ENCODE results near the gene PITPNC1. TPM values are rescaled to one million over a fixed set of nuclear protein-coding genes. Genes with fewer than 3 reads are reported as not detected.
"Not testable (repeated sequence)": the region's sequence is repeated elsewhere in the genome, so short reads cannot be mapped to it uniquely, and the experiment has no call there.

PITPNC1 gene
- total RNA-seq, 2 donors from 2014 or later: 73.9 to 81.9 TPM

DNA sequence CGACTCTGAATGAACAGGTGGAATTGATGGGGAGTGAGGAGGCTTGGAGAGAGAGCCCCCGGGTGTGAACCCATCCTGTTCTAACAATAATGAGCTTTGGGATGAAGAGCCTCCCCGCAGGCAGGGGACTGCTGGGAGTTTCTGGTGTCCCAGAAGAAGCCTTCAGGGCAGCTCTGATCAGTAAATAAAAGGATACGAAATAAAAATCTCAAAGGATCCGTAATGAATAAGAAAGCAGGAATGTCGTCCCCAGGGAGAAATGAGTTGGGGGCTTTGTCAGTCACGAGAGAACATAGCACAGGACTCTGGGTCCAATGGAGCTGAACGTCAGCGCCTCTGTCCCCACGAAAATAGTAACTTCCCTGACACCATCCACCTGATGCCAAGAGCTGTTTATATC is 113.4 kb downstream of the PITPNC1 start:
- Mint-ChIP-seq H3K27me3 (no peaks in the 10 kb centered on the region), H3K27ac (peak overlapping the region in 1 of 2 donors; percentile 73), H3K4me3 (peak overlapping the region; percentile 70), H3K9me3 (no peaks in the 10 kb centered on the region), H3K4me1 (ENCODE audit: low read depth in 2 of 2) (peaks cover 71 to 78% of the 10 kb centered on the region in 2 donors), H3K36me3 (no peaks in the 10 kb centered on the region)
- ATAC-seq (no peak), DNase-seq (ENCODE audit: low spot score) (no peak)

DNA sequence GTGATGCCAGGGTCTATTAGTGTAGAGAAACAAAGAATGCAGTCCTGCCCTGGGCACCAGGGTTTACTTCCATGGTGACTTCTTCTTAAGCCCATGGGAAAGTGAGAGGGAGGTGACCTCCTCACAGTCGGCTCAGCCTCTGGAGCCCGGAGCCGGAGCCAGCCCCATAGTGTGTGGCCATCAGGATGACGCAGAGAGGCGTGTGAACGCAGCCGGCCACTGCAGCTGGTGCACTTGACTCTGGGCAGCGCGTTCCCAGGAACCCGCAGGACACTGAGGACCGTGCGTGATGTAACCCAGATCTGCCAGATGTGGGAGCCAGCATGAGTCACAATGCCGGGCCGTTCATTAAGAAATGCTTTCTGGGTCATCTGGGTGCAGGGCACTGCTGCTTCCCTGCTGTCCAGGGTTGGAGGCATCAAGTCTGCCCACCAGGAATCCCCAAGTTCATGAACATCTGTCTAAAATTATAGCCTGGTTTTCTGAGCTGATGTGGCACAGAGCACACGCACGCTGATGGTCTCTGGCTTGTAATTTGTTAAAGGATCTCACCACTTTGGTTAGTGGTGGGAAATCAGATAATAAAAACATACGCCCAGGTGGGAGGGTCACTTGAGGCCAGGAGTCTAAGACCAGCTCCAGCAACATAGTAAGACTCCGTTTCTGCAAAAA is 114.1 kb downstream of the PITPNC1 start:
- DNase-seq (ENCODE audit: low spot score): no peak
- ATAC-seq: peak; percentile 58 to 63
- no peaks in the 10 kb centered on the region for H3K27me3 Mint-ChIP-seq
- H3K36me3 Mint-ChIP-seq: no peaks in the 10 kb centered on the region
- H3K4me1 Mint-ChIP-seq (ENCODE audit: low read depth in 2 of 2): peaks cover 70 to 73% of the 10 kb centered on the region in 2 donors
- H3K4me3 Mint-ChIP-seq: peak overlapping the region; percentile 70
- H3K27ac Mint-ChIP-seq: peak overlapping the region in 1 of 2 donors; percentile 40
- no peaks in the 10 kb centered on the region for H3K9me3 Mint-ChIP-seq

DNA sequence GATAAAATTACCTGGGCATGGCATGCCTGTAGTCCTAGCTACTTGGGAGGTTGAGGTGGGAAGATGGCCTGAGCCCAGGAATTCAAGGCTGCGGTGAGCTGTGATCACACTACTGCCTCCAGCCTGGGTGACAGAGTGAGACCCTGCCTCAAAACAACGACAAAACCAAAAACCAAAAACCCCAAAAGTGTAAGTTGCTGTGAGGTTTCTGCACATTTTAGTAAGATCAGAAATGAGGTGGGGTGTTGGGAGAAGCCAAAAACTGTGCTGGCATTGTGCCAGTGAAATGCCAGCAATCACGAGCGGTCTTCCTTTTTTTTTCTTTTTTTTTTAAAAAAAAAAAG is 114.6 kb downstream of the PITPNC1 start:
- no peaks in the 10 kb centered on the region for H3K36me3 Mint-ChIP-seq
- H3K4me3 Mint-ChIP-seq: peak overlapping the region; percentile 70
- peaks cover 64 to 68% of the 10 kb centered on the region in 2 donors for H3K4me1 Mint-ChIP-seq (ENCODE audit: low read depth in 2 of 2)

DNA sequence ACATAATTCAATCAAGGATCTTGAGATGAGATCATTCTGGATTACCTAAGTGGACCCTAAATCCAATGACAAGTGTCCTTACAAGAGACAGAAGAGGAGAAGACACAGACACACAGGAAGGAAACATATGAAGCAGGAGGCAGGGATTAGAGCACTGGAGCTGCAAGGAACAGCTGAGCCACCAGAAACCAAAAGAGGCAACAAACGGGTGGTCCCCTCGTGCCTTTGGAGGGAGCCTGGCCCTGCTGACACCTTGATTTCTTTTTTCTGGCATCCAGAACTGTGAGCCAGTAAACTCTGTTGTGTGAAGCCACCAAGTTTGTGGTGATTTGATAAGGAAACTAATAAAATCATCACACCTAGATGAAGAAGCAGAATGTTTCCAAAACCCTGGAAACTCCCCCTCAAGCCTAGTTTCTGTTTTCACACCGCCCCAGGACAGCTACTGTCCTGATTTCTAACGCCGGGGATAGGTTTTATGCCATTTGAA is 115.2 kb downstream of the PITPNC1 start:
- Mint-ChIP-seq H3K9me3 (no peaks in the 10 kb centered on the region), H3K36me3 (no peaks in the 10 kb centered on the region), H3K4me1 (ENCODE audit: low read depth in 2 of 2) (peaks cover 58 to 61% of the 10 kb centered on the region in 2 donors), H3K4me3 (peak overlapping the region; percentile 70), H3K27ac (peak overlapping the region; percentile 40 to 46), H3K27me3 (no peaks in the 10 kb centered on the region)
- ATAC-seq (peak in 1 of 2 donors; percentile 58), DNase-seq (ENCODE audit: low spot score) (no peak)

More for the DNA sequence above, 114.6 kb downstream of the PITPNC1 start:
- no peak for DNase-seq (ENCODE audit: low spot score)
- ATAC-seq: no peak
- Mint-ChIP-seq H3K27me3 (no peaks in the 10 kb centered on the region), H3K9me3 (no peaks in the 10 kb centered on the region), H3K27ac (peak overlapping the region; percentile 40 to 46)

DNA sequence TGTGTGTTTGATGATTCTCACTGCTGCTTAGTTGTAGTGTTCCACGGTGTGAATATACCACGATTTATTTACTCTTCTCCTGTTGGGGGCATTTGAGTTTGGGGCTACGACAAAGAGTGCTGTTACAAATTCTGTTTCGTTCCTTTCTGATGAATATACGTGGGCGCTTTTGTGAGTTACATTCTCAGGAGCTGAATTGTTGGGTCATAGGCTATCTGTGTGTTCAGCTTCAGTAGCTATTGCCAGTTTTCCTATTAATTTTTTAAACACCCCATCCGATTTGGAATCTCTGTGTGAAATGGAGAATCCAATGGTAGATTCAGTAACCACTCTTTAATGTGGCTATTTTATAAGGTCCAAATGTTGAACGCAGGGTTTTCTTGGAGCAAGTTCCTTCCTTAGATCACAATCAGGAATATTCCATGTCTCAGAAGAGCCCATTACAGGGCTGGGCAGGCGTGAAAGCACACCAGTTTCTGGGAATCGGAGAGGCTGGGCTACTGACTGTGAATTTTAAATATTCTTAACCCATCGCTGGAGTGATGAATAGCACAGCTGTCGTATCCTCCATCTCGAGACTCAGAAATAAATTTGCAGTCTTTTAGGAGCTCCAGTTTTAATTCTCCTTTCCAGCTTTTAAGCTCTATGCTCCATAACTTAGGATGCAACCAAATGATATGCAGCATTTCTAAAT is 115.9 kb downstream of the PITPNC1 start:
- no peak for ATAC-seq
- DNase-seq (ENCODE audit: low spot score): no peak
- Mint-ChIP-seq H3K4me3 (peak overlapping the region; percentile 70), H3K36me3 (no peaks in the 10 kb centered on the region), H3K9me3 (no peaks in the 10 kb centered on the region), H3K27me3 (no peaks in the 10 kb centered on the region), H3K27ac (peak overlapping the region in 1 of 2 donors; percentile 40), H3K4me1 (ENCODE audit: low read depth in 2 of 2) (peaks cover 52 to 55% of the 10 kb centered on the region in 2 donors)

DNA sequence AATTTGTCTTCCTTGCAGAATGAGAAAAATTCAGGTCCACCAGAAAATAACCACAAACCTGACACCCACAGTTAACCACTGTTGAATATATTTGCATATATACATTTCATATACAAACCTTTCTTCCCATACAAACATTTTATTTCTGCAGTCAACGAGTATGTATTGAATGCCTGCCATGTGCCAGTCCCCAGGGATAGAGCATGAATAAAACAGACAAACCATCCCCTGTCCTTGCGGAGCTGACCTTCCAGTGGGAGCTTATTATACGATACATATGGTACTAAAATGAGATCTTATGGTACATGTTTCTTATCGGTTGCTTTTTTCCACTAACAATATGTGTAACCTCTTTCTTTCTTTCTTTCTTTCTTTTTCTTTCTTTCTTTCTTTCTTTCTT is 116.7 kb downstream of the PITPNC1 start:
- Mint-ChIP-seq H3K4me1 (ENCODE audit: low read depth in 2 of 2) (peaks cover 55 to 59% of the 10 kb centered on the region in 2 donors), H3K36me3 (no peaks in the 10 kb centered on the region), H3K4me3 (peak overlapping the region; percentile 18), H3K9me3 (no peaks in the 10 kb centered on the region), H3K27ac (peak overlapping the region in 1 of 2 donors; percentile 39), H3K27me3 (no peaks in the 10 kb centered on the region)
- DNase-seq (ENCODE audit: low spot score): no peak
- ATAC-seq: no peak

DNA sequence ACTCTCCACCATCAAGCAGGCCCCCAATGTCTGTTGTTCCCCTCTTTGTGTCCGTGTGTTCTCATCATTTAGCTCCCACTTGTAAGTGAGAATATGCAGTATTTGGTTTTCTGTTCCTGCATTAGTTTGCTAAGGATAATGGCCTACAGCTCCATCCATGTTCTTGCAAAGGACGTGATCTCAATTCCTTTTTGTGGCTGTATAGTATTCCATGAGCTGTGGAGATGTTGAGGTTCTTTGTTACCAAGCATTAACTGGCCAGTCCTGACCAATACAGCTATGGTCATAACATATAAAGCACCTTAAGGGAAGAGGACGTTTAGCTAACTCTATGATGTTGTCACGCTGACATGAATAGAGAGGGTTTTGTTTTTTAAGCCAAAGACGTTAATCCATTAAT is 118.5 kb downstream of the PITPNC1 start:
- DNase-seq (ENCODE audit: low spot score); H3K27me3 Mint-ChIP-seq; H3K27ac Mint-ChIP-seq; H3K4me3 Mint-ChIP-seq; H3K9me3 Mint-ChIP-seq; H3K36me3 Mint-ChIP-seq; ATAC-seq: not testable (repeated sequence)
- H3K4me1 Mint-ChIP-seq (ENCODE audit: low read depth in 2 of 2): peaks cover 56% of the 10 kb centered on the region in 2 donors

DNA sequence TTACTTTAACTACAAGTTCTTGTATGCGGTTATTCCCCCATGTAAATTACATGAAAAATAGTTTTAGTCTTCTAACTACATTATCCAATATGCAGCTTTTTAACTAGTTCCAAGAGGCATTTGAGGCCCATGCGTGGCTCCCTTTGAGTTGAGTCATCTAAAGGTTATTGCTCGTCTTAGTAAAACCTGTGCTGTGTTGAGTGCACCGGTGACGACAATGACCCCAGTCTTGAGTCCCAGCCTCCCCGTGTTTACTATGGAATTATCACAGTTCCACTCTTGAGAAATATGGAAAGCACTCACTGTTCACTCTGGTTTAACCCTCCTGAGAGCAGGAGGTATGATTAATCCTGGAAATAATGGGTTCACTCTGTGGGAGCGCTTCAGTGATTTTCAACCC is 119.2 kb downstream of the PITPNC1 start:
- H3K4me1 Mint-ChIP-seq (ENCODE audit: low read depth in 2 of 2): peaks cover 53 to 54% of the 10 kb centered on the region in 2 donors
- no peak overlapping the region for H3K27ac Mint-ChIP-seq
- no peak for DNase-seq (ENCODE audit: low spot score)
- H3K27me3 Mint-ChIP-seq: no peaks in the 10 kb centered on the region
- no peak for ATAC-seq
- H3K36me3 Mint-ChIP-seq: no peaks in the 10 kb centered on the region
- H3K9me3 Mint-ChIP-seq: no peaks in the 10 kb centered on the region
- H3K4me3 Mint-ChIP-seq: no peak overlapping the region

DNA sequence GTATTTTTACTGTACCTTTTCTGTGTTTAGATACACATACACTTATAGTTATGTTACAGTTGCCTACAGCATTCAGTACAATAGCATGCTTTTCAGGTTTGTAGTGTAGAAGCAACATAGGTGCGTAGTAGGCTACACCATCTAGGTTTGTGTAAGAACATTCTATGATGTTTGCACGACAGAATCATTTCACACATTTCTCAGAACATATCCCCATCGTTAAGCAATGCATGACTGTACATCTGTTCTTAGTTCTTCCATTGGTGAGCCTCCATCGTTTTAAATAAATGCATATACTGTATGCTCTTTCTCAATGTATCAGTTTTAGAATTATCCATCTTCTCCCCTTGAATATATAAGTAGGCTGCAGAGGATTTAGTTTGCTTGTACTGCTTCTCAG is 122.6 kb downstream of the PITPNC1 start:
- no peak overlapping the region for H3K4me3 Mint-ChIP-seq
- no peaks in the 10 kb centered on the region for H3K36me3 Mint-ChIP-seq
- H3K9me3 Mint-ChIP-seq: no peaks in the 10 kb centered on the region
- ATAC-seq: peak; percentile 60 to 67
- peak overlapping the region in 1 of 2 donors; percentile 42 for H3K27ac Mint-ChIP-seq
- peaks cover 43 to 49% of the 10 kb centered on the region in 2 donors for H3K4me1 Mint-ChIP-seq (ENCODE audit: low read depth in 2 of 2)
- DNase-seq (ENCODE audit: low spot score): no peak
- H3K27me3 Mint-ChIP-seq: no peaks in the 10 kb centered on the region

DNA sequence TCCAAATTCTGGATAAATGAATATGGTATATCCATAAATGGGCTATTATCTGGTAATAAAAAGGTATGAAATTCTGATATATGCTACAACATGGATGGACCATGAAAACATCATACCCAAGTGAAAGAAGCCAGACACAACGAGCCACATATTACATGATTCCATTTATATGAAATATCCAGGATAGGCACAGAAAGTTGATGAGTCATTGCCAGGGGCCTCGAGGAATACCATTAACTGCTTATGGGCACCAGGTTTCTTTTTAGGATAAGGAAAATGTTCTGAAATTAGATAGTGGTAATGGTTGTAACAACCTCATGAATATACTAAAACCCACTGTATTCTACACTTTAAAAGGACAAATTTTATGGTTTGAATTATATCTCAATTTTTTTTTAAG is 123.2 kb downstream of the PITPNC1 start:
- Mint-ChIP-seq H3K4me1 (ENCODE audit: low read depth in 2 of 2) (peaks cover 48 to 55% of the 10 kb centered on the region in 2 donors), H3K4me3 (no peak overlapping the region), H3K9me3 (no peaks in the 10 kb centered on the region), H3K27me3 (no peaks in the 10 kb centered on the region), H3K27ac (peak overlapping the region in 1 of 2 donors; percentile 42), H3K36me3 (no peaks in the 10 kb centered on the region)
- ATAC-seq (no peak), DNase-seq (ENCODE audit: low spot score) (no peak)

DNA sequence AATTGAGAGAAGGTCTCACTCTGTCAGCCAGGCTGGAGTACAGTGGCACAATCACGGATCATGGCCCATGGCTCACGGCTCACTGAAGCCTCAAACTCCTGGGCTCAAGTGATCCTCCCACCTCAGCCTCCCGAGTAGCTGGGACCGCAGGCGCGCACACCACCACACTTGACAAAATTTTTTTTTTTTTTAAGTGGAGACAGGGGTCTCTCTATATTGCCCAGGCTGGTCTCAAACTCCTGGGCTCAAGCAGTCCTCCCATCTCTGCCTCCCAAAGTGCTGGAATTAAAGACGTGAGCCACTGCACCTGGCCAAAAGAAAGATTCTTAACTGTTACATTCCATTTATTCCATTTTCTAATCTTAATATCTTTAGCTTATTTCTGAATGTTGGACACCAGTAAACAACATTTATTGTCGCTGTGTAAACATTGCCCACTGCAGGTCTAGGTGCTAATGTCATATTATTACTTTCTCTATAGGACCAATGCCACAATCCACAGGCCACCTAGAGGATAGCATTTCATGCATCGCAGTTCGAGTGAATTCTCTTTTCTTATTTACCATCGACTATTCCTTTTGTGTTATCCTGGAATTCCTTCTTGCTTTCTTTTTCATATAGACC is 123.7 kb downstream of the PITPNC1 start:
- H3K4me1 Mint-ChIP-seq (ENCODE audit: low read depth in 2 of 2): peaks cover 48 to 58% of the 10 kb centered on the region in 2 donors
- H3K4me3 Mint-ChIP-seq: no peak overlapping the region
- ATAC-seq (no peak), DNase-seq (ENCODE audit: low spot score) (no peak)
- no peaks in the 10 kb centered on the region for H3K27me3 Mint-ChIP-seq
- no peaks in the 10 kb centered on the region for H3K36me3 Mint-ChIP-seq
- no peak overlapping the region for H3K27ac Mint-ChIP-seq
- H3K9me3 Mint-ChIP-seq: no peaks in the 10 kb centered on the region

DNA sequence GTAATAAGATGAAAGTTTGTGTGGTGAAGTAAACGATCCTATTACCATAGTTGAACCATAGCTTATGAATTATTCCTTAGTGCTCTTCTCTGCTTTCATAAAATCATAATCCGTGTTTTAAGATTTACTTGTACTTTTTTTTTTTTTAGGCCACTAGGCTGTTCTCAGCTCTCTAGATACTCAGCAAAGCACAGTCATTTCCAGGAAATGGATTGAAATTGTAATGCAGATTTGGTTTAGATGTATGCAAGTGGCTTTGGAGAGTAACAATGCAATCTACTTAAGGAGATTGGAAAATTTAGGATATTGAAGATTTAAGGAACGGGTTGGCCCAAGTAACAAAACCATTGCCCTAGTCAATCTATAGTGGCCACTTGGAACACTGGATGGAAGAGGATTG is 125.1 kb downstream of the PITPNC1 start:
- no peak for ATAC-seq
- Mint-ChIP-seq H3K36me3 (peaks cover 5% of the 10 kb centered on the region), H3K27me3 (no peaks in the 10 kb centered on the region), H3K27ac (peak overlapping the region in 1 of 2 donors; percentile 1), H3K9me3 (no peaks in the 10 kb centered on the region), H3K4me3 (peak overlapping the region; percentile 1), H3K4me1 (ENCODE audit: low read depth in 2 of 2) (peaks cover 54 to 65% of the 10 kb centered on the region in 2 donors)
- DNase-seq (ENCODE audit: low spot score): no peak

DNA sequence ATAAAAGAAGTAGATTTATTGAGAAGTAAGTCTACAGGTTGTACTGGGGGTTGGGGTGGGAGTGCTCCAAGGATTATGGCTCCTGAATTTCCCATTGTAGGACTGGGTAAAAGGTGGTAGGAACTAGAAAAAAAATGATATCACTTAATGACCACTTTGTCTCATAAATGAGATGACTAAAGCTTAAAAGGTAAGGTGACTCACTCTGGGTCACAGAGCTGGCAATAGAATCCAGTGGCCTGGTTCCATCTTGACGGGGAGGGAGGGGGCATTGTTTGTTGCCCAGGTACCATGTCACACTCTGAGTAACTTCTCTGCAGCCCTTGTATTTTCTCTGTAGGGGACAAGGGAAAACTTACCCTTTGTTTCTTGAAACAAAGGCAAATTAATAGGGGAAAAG is 126.1 kb downstream of the PITPNC1 start:
- DNase-seq (ENCODE audit: low spot score) (no peak), ATAC-seq (no peak)
- H3K4me1 Mint-ChIP-seq (ENCODE audit: low read depth in 2 of 2): peaks cover 59 to 65% of the 10 kb centered on the region in 2 donors
- peak overlapping the region; percentile 21 to 23 for H3K27ac Mint-ChIP-seq
- no peaks in the 10 kb centered on the region for H3K9me3 Mint-ChIP-seq
- H3K36me3 Mint-ChIP-seq: peaks cover 11% of the 10 kb centered on the region
- no peaks in the 10 kb centered on the region for H3K27me3 Mint-ChIP-seq
- H3K4me3 Mint-ChIP-seq: no peak overlapping the region

DNA sequence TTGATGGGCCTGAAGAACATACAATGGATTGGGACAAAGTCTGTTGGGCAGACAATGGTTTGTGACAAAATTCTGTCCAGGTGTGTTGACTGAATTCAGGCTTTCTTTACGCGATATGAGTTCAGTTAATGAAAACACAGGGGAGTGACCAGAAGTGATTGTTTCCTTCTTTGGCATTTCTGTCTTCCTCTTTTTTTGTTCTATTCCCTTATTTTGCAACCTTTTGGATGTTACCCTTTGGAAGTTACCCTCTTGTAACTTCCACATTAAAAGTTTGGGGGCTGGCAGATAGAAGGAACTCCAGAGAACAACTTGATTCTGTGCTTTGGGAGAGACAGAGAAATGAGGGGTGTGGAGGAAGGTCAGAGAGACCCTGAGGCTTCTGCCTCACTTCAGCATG is 126.7 kb downstream of the PITPNC1 start:
- DNase-seq (ENCODE audit: low spot score) (no peak), ATAC-seq (no peak)
- peak overlapping the region; percentile 21 to 23 for H3K27ac Mint-ChIP-seq
- no peak overlapping the region for H3K4me3 Mint-ChIP-seq
- peaks cover 58 to 66% of the 10 kb centered on the region in 2 donors for H3K4me1 Mint-ChIP-seq (ENCODE audit: low read depth in 2 of 2)
- H3K9me3 Mint-ChIP-seq: no peaks in the 10 kb centered on the region
- peaks cover 12% of the 10 kb centered on the region for H3K36me3 Mint-ChIP-seq
- H3K27me3 Mint-ChIP-seq: no peaks in the 10 kb centered on the region
